H1 (cell line): ENCODE measurements around the gene IRF5. TPM values are rescaled to one million over a fixed set of nuclear protein-coding genes. Genes with fewer than 3 reads are reported as not detected.

ENCODE experiments used
- CTCF ChIA-PET: fragments of 300-600 bp; sonication (Branson Sonifier 250); formaldehyde crosslinking; loops from one replicate; lab custom pipeline; 2021; ENCODE audit not compliant: partially characterized antibody; lab: Charles Lee
- POLR2A ChIA-PET: fragments of 300-600 bp; sonication (Branson Sonifier 250); formaldehyde crosslinking; loops from one replicate; lab custom pipeline; 2021; ENCODE audit warnings: inconsistent platforms; ENCODE audit not compliant: partially characterized antibody; lab: Charles Lee
- DNase-seq, 2 experiments: peaks; one replicate each; pipeline versions ENCODE4 v3.0.0 to v3.0.0-alpha.2; 2010 to 2022; ENCODE audit warnings: low spot score in 2 of 2, low read depth in 1 of 2, mixed read lengths in 1 of 2
- FAIRE-seq: peaks from 2 replicates; lab custom pipeline; 2011; peaks lifted over from hg19 to GRCh38; lab: Jason Lieb, UNC
- H2AFZ ChIP-seq: 2 replicates; pipeline ENCODE4 v1.8.1; 2012; ENCODE audit warnings: low read length, inconsistent platforms
- H2AK5ac ChIP-seq: 2 replicates; pipeline ENCODE4 v1.6.1; 2013; ENCODE audit warnings: low read depth, low read length
- H2BK120ac ChIP-seq: replicated peaks from 2 replicates; pipeline ENCODE3; 2013; ENCODE audit warnings: low read depth, low read length, inconsistent platforms
- H2BK12ac ChIP-seq: 2 replicates; pipeline ENCODE4 v1.6.1; 2013; ENCODE audit warnings: low read depth, low read length
- H2BK15ac ChIP-seq: 2 replicates; pipeline ENCODE4 v1.6.1; 2013; ENCODE audit warnings: low read length
- H2BK20ac ChIP-seq: 2 replicates; pipeline ENCODE4 v1.6.1; 2013; ENCODE audit warnings: low read length
- H2BK5ac ChIP-seq: 2 replicates; pipeline ENCODE4 v1.6.1; 2013; ENCODE audit warnings: low read depth, low read length
- H3K14ac ChIP-seq: 2 replicates; pipeline ENCODE4 v1.6.1; 2013; ENCODE audit warnings: inconsistent platforms; ENCODE audit not compliant: insufficient read length
- H3K18ac ChIP-seq: 2 replicates; pipeline ENCODE4 v1.6.1; 2013; ENCODE audit warnings: low read length; ENCODE audit errors: extremely low read depth
- H3K23ac ChIP-seq: 2 replicates; pipeline ENCODE4 v1.6.1; 2013; ENCODE audit warnings: inconsistent platforms; ENCODE audit not compliant: insufficient read length
- H3K23me2 ChIP-seq: 2 replicates; pipeline ENCODE4 v1.6.1; 2013; ENCODE audit warnings: low read depth, low read length
- H3K27ac ChIP-seq: 2 replicates; pipeline ENCODE4 v1.6.1; 2011; ENCODE audit warnings: low read depth, low read length, inconsistent platforms
- H3K27me3 ChIP-seq, 4 experiments: replicated peaks in 1 of 4; 1 replicate in 1 of 4; 2 replicates in 3 of 4; pipeline versions ENCODE4 v1.6.1 to v1.8.1; 2011 to 2013; ENCODE audit warnings: low read length in 3 of 4, mild to moderate bottlenecking in 3 of 4, inconsistent platforms in 2 of 4, mixed read lengths in 2 of 4, moderate library complexity in 1 of 4; ENCODE audit not compliant: control insufficient read depth in 3 of 4, insufficient read depth in 3 of 4; ENCODE audit errors: extremely low read depth in 1 of 4
- H3K36me3 ChIP-seq, 4 experiments: 2 replicates each; pipeline versions ENCODE4 v1.6.1 to v1.8.1; 2011 to 2013; ENCODE audit warnings: mild to moderate bottlenecking in 4 of 4, low read length in 3 of 4, moderate library complexity in 2 of 4, control low read depth in 1 of 4, inconsistent platforms in 1 of 4; ENCODE audit not compliant: insufficient read depth in 4 of 4, control insufficient read depth in 2 of 4
- H3K4ac ChIP-seq: replicated peaks from 2 replicates; pipeline ENCODE3; 2013; ENCODE audit warnings: low read length, low read depth, mixed read lengths, inconsistent platforms; ENCODE audit not compliant: insufficient read length
- H3K4me1 ChIP-seq, 4 experiments: replicated peaks in 1 of 4; 1 replicate in 1 of 4; 2 replicates in 3 of 4; pipeline versions ENCODE4 v1.6.1 to v1.8.1; 2011 to 2013; ENCODE audit warnings: low read length in 3 of 4, inconsistent platforms in 2 of 4, mixed read lengths in 1 of 4; ENCODE audit not compliant: insufficient read depth in 4 of 4, control insufficient read depth in 3 of 4
- H3K4me2 ChIP-seq, 2 experiments: 2 replicates each; pipeline versions ENCODE4 v1.6.1 to v1.8.1; 2011 to 2013; ENCODE audit warnings: low read depth in 2 of 2, low read length in 2 of 2, control low read depth in 1 of 2, inconsistent platforms in 1 of 2, mild to moderate bottlenecking in 1 of 2; ENCODE audit not compliant: insufficient read depth in 1 of 2
- H3K4me3 ChIP-seq, 4 experiments: fragments of 200-600, 300-600 bp in 1 of 4; sonication (generic), shearing (Covaris generic), sonication (Bioruptor Twin) in 1 of 4; 2 replicates each; pipeline versions ENCODE4 v1.5.1 to v1.8.1; 2011 to 2016; ENCODE audit warnings: low read length in 4 of 4, low read depth in 3 of 4, control low read depth in 2 of 4, inconsistent platforms in 2 of 4, mild to moderate bottlenecking in 2 of 4, mixed read lengths in 1 of 4, moderate library complexity in 1 of 4; ENCODE audit not compliant: insufficient read depth in 2 of 4; ENCODE audit errors: extremely low read depth in 1 of 4
- H3K56ac ChIP-seq: replicated peaks from 2 replicates; pipeline ENCODE3; 2013; ENCODE audit warnings: low read depth, mild to moderate bottlenecking, mixed read lengths, low read length, inconsistent platforms; ENCODE audit not compliant: insufficient read length
- H3K79me1 ChIP-seq: 2 replicates; pipeline ENCODE4 v1.6.1; 2013; ENCODE audit warnings: low read depth, low read length, control low read depth
- H3K79me2 ChIP-seq, 2 experiments: 2 replicates each; pipeline versions ENCODE4 v1.6.1 to v1.8.1; 2012 to 2013; ENCODE audit warnings: low read length in 2 of 2, mild to moderate bottlenecking in 2 of 2, inconsistent platforms in 1 of 2; ENCODE audit not compliant: insufficient read depth in 2 of 2, control insufficient read depth in 1 of 2
- H3K9ac ChIP-seq, 4 experiments: replicated peaks in 1 of 4; 1 replicate in 1 of 4; 2 replicates in 3 of 4; pipeline versions ENCODE4 v1.6.1 to v1.8.1; 2011 to 2013; ENCODE audit warnings: low read depth in 3 of 4, low read length in 3 of 4, control low read depth in 2 of 4, mild to moderate bottlenecking in 2 of 4, moderate library complexity in 2 of 4, inconsistent platforms in 1 of 4; ENCODE audit errors: extremely low read depth in 1 of 4
- H3K9me3 ChIP-seq, 2 experiments: 2 replicates each; pipeline versions ENCODE4 v1.6.1 to v1.8.1; 2012 to 2013; ENCODE audit warnings: mild to moderate bottlenecking in 2 of 2, moderate library complexity in 2 of 2, control low read depth in 1 of 2, inconsistent platforms in 1 of 2, low read depth in 1 of 2, low read length in 1 of 2, mixed read lengths in 1 of 2; ENCODE audit not compliant: insufficient read depth in 2 of 2
- H4K20me1 ChIP-seq, 2 experiments: replicated peaks in 1 of 2; 2 replicates each; pipeline versions ENCODE3 to v1.8.1; 2011 to 2013; ENCODE audit warnings: inconsistent platforms in 2 of 2, low read length in 2 of 2, mild to moderate bottlenecking in 1 of 2; ENCODE audit not compliant: insufficient read depth in 2 of 2, control insufficient read depth in 1 of 2
- H4K5ac ChIP-seq: 2 replicates; pipeline ENCODE4 v1.6.1; 2013; ENCODE audit warnings: low read length, low read depth, mixed read lengths, inconsistent platforms; ENCODE audit not compliant: insufficient read length
- H4K8ac ChIP-seq: 2 replicates; pipeline ENCODE4 v1.8.0; 2013; ENCODE audit warnings: mild to moderate bottlenecking, moderate library complexity, low read length, inconsistent platforms; ENCODE audit not compliant: insufficient read depth; ENCODE audit errors: extremely low read depth
- H4K91ac ChIP-seq: replicated peaks from 2 replicates; pipeline ENCODE3; 2013; ENCODE audit warnings: low read length, mixed read lengths, inconsistent platforms; ENCODE audit not compliant: insufficient read length
- YY1 ChIP-seq: IDR thresholded peaks from 2 replicates; pipeline ENCODE4 v1.6.1; 2011; ENCODE audit warnings: low read depth, mild to moderate bottlenecking, low read length
- WGBS, 2 experiments: shearing (Covaris generic) in 1 of 2; methylation state at CpG; one replicate each; pipeline versions ENCODE4 v1.1.6 to v1.1.7; 2013 to 2015; ENCODE audit warnings: low lambda C conversion rate in 2 of 2, mixed read lengths in 2 of 2, inconsistent platforms in 1 of 2, low coverage in 1 of 2, missing lambda C conversion rate in 1 of 2; ENCODE audit not compliant: insufficient replicate concordance in 2 of 2, insufficient coverage in 1 of 2, insufficient read length in 1 of 2; ENCODE audit errors: extremely low coverage in 1 of 2, missing lambda C conversion rate in 1 of 2; 5-methylcytosine and 5-hydroxymethylcytosine counted together
- polyA plus RNA-seq, 7 experiments: library from polyadenylated mRNA; depleted of rRNA in 3 of 7; stranded (reverse) in 5 of 7; unstranded in 2 of 7; fragments of >200 nt in 5 of 7; fragments of 200-250 nt in 2 of 7; gene quantifications; 1 replicate in 5 of 7; 2 replicates in 1 of 7; 4 replicates in 1 of 7; pipeline versions ENCODE4 v1.2.1 to v1.2.3, GENCODE V29; 2011 to 2013; ENCODE audit warnings: missing spikeins in 2 of 7, mixed read lengths in 2 of 7
- total RNA-seq: library from RNA; stranded (reverse); fragmentation: NEBNext Ultra II Directional; extraction: Animal tissue kit (Norgen Biotek cat#: 25700); gene quantifications from 2 replicates; pipeline ENCODE4 v1.2.1, GENCODE V29; 2021

IRF5 gene
- total and polyA plus RNA-seq, 2 of the 8 experiments (the other 6 are each of a cell fraction or from before 2014, with no cell fraction given): 0.28 to 1.1 TPM

DNA sequence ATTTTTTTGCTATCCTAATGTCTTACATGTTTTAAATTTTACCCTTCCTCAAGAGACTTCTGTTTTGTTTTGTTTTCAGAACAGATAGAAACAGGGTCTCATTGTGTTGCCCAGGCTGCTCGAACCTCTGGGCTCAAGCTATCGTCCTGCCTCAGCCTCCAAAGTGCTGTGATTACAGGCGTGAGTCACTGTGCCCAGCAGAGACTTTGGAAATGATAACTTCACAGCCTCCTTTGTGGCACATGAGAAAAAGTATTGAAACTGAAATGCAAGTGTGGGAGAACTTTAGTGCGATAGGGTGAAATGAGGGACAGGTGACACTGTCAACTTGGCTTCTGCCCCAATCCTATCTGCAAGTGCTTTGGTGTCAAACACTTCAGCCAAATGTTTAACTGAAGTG is 21.6 kb downstream of the IRF5 start:
- Histone ChIP-seq H3K36me3 (peaks cover 4 to 58% (median 28%) of the 10 kb centered on the region in 4 experiments; a peak in 7 of 8 replicates), H3K4ac (no peak overlapping the region), H3K79me2 (no peaks in the 10 kb centered on the region), H2BK20ac (no peak overlapping the region), H3K23ac (no peak overlapping the region), H4K91ac (no peak overlapping the region), H3K4me3 (no peak overlapping the region), H3K79me1 (no peaks in the 10 kb centered on the region; the same call in 1 of the 2 replicates), H2BK15ac (no peak overlapping the region), H4K8ac (no peak overlapping the region), H3K9ac (no peak overlapping the region), H2AK5ac (no peak overlapping the region), H2BK5ac (no peak overlapping the region), H2BK120ac (no peak overlapping the region), H3K27ac (no peak overlapping the region), H3K14ac (no peak overlapping the region), H4K20me1 (peaks cover 0 to 1% of the 10 kb centered on the region in 2 experiments), H2AFZ (no peak overlapping the region), H3K4me1 (0 out of 7 replicates have a peak, but pooled peaks cover 0 to 2% (median 0%) of the 10 kb centered on the region in 4 experiments), H3K56ac (no peak overlapping the region), H3K18ac (no peak overlapping the region), H2BK12ac (no peak overlapping the region), H4K5ac (no peak overlapping the region), H3K9me3 (no peaks in the 10 kb centered on the region), H3K23me2 (no peaks in the 10 kb centered on the region), H3K27me3 (no peaks in the 10 kb centered on the region), H3K4me2 (no peak overlapping the region)
- 94% methylated on average over 4 of the region's 4 CpGs; no CpG with 5 or more reads in 1 of the 2 experiments for WGBS, 2 experiments
- DNase-seq: no peak
- CTCF ChIA-PET: interaction anchor here (0.6 to 6.8 kb wide), 6 partner anchors 9 to 79 kb away, joined by 3 to 44 read pairs (median 4); no protein-coding TSS in a partner anchor
- FAIRE-seq: no peak
- POLR2A ChIA-PET: no interaction called here
- TF ChIP-seq YY1: no peak
